ENCODE results near the gene RFT1. TPM values are rescaled to one million over a fixed set of nuclear protein-coding genes. Genes with fewer than 3 reads are reported as not detected.
A peak's percentile ranks its signal among the peaks of the same experiment; 100 is the strongest.

Gene RFT1
- total RNA-seq, 1 donor from 2014 or later = 17.2 TPM

- Histone ChIP-seq H4K20me1 (ENCODE audit: low read depth) (no peaks in the 10 kb centered on the region), H3K9ac (no peak overlapping the region), H3F3A (ENCODE audit: low read depth) (no peaks in the 10 kb centered on the region), H3K36me3 (no peaks in the 10 kb centered on the region), H3K79me2 (ENCODE audit: low read depth) (no peaks in the 10 kb centered on the region), H3K4me3 (no peak overlapping the region), H3K27ac (no peak overlapping the region), H3K4me2 (no peak overlapping the region), H3K9me3 (ENCODE audit: low read depth) (no peaks in the 10 kb centered on the region), H3K27me3 (no peaks in the 10 kb centered on the region), H2AFZ (replicated peaks) (no peak overlapping the region), H3K4me1 (no peaks in the 10 kb centered on the region)
- peaks cover 8% of the 10 kb centered on the region for H3K4me1 Mint-ChIP-seq
- DNase-seq (ENCODE audit: low spot score) = no peak
- peaks cover 2% of the 10 kb centered on the region for H3K27me3 Mint-ChIP-seq (ENCODE audit: insufficient read depth, low read depth)
- TF ChIP-seq EZH2 (IDR thresholded peaks at IDR 0.05) (no peak), EZH2phosphoT487 (IDR thresholded peaks at IDR 0.05) (no peak), CTCF (IDR thresholded peaks at IDR 0.05) (no peak)
- H3K36me3 Mint-ChIP-seq = no peaks in the 10 kb centered on the region
- peak overlapping the region; percentile 29 for H3K27ac Mint-ChIP-seq
- H3K9me3 Mint-ChIP-seq = no peaks in the 10 kb centered on the region
- no peak overlapping the region for H3K4me3 Mint-ChIP-seq
These were observed 15.5 kb upstream of the RFT1 start for GRCh38 chr3:53145713-53146080.

- no peak for DNase-seq (ENCODE audit: low spot score)
- H3K79me2 ChIP-seq (ENCODE audit: low read depth) = no peaks in the 10 kb centered on the region
- Mint-ChIP-seq H3K27me3 (ENCODE audit: insufficient read depth, low read depth) (peaks cover 2% of the 10 kb centered on the region), H3K9me3 (no peaks in the 10 kb centered on the region), H3K4me3 (no peak overlapping the region), H3K27ac (peak overlapping the region; percentile 76), H3K4me1 (peaks cover 8% of the 10 kb centered on the region), H3K36me3 (no peaks in the 10 kb centered on the region)
- H3K9ac ChIP-seq = no peak overlapping the region
- no peak overlapping the region for H3K4me2 ChIP-seq
- no peaks in the 10 kb centered on the region for H3K27me3 ChIP-seq
- no peaks in the 10 kb centered on the region for H4K20me1 ChIP-seq (ENCODE audit: low read depth)
- TF ChIP-seq EZH2phosphoT487 (IDR thresholded peaks at IDR 0.05) = no peak
- no peak for TF ChIP-seq EZH2 (IDR thresholded peaks at IDR 0.05)
- TF ChIP-seq CTCF (IDR thresholded peaks at IDR 0.05) = no peak
- no peak overlapping the region for H3K4me3 ChIP-seq
- no peaks in the 10 kb centered on the region for H3K36me3 ChIP-seq
- H2AFZ ChIP-seq (replicated peaks) = no peak overlapping the region
- H3K9me3 ChIP-seq (ENCODE audit: low read depth) = no peaks in the 10 kb centered on the region
- no peak overlapping the region for H3K27ac ChIP-seq
- H3K4me1 ChIP-seq = no peaks in the 10 kb centered on the region
- no peaks in the 10 kb centered on the region for H3F3A ChIP-seq (ENCODE audit: low read depth)
These were observed 14.9 kb upstream of the RFT1 start for GRCh38 chr3:53144862-53145712.

GRCh38 chr3:53144446-53144845 is 14.2 kb upstream of the RFT1 start:
- Histone ChIP-seq H3F3A (ENCODE audit: low read depth) (no peaks in the 10 kb centered on the region), H3K27me3 (no peaks in the 10 kb centered on the region), H3K27ac (no peak overlapping the region), H3K9me3 (ENCODE audit: low read depth) (no peaks in the 10 kb centered on the region), H3K36me3 (no peaks in the 10 kb centered on the region), H3K79me2 (ENCODE audit: low read depth) (no peaks in the 10 kb centered on the region), H3K4me3 (no peak overlapping the region), H3K4me2 (no peak overlapping the region), H2AFZ (replicated peaks) (no peak overlapping the region), H3K9ac (no peak overlapping the region), H4K20me1 (ENCODE audit: low read depth) (no peaks in the 10 kb centered on the region), H3K4me1 (no peaks in the 10 kb centered on the region)
- H3K27ac Mint-ChIP-seq = no peak overlapping the region
- no peaks in the 10 kb centered on the region for H3K9me3 Mint-ChIP-seq
- peaks cover 2% of the 10 kb centered on the region for H3K27me3 Mint-ChIP-seq (ENCODE audit: insufficient read depth, low read depth)
- TF ChIP-seq CTCF (IDR thresholded peaks at IDR 0.05) (no peak), EZH2phosphoT487 (IDR thresholded peaks at IDR 0.05) (no peak), EZH2 (IDR thresholded peaks at IDR 0.05) (no peak)
- no peak for DNase-seq (ENCODE audit: low spot score)
- H3K4me1 Mint-ChIP-seq = peaks cover 8% of the 10 kb centered on the region
- no peak overlapping the region for H3K4me3 Mint-ChIP-seq
- no peaks in the 10 kb centered on the region for H3K36me3 Mint-ChIP-seq

All from neural progenitor cell (in vitro differentiated cells).